ENCODE measurements around the gene CNEP1R1. TPM values are rescaled to one million over a fixed set of nuclear protein-coding genes. Genes with fewer than 3 reads are reported as not detected.

CNEP1R1 gene, protein sequence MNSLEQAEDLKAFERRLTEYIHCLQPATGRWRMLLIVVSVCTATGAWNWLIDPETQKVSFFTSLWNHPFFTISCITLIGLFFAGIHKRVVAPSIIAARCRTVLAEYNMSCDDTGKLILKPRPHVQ
- total RNA-seq = 12.2 and 14.6 TPM in 2 replicates

DNA sequence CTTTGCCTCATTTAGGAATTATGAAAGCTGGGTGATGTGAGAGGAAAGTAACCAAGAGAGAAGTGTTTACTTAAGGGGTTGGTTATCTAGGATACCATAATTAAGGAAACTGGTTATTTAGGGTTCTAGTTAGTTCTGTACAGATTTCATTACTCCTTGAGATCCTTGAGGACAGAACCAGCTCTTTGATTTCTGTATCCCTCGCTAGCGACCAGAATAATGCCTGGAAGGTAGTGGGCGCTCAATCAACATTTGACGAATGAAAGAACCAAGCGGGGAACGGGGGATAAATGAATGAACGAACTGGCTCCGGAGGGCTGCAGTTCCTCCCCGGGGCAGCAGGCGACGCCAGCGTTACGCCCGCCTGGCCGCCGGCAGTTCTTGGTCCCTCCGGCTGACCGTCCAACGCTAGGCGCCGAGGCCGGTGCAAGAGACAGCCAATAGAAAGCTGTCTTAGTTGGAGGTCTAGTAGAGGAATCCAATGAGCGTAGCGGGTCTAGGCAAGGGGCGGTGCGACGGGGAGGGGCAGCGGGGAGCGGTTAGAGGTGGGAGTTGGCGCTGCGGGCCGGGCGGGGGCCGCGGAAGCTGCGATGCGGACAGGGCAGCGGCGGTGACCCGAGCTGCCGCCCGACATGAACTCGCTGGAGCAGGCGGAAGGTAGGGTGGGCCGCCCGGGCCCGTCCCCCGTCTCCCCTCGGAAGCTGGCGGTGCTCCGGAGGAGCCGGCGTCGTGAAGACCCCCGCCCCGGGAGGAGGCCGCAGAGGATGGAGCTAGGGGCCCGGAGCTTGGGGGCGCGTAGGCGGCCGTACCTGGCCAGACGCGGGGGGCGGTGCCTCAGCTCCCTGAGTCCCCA is at the start of gene CNEP1R1:
Gene CNEP1R1 (plus strand): TSS at position 542 of the 853 bp plus-strand sequence. CDS start 91 bp downstream, at position 633.

DNA sequence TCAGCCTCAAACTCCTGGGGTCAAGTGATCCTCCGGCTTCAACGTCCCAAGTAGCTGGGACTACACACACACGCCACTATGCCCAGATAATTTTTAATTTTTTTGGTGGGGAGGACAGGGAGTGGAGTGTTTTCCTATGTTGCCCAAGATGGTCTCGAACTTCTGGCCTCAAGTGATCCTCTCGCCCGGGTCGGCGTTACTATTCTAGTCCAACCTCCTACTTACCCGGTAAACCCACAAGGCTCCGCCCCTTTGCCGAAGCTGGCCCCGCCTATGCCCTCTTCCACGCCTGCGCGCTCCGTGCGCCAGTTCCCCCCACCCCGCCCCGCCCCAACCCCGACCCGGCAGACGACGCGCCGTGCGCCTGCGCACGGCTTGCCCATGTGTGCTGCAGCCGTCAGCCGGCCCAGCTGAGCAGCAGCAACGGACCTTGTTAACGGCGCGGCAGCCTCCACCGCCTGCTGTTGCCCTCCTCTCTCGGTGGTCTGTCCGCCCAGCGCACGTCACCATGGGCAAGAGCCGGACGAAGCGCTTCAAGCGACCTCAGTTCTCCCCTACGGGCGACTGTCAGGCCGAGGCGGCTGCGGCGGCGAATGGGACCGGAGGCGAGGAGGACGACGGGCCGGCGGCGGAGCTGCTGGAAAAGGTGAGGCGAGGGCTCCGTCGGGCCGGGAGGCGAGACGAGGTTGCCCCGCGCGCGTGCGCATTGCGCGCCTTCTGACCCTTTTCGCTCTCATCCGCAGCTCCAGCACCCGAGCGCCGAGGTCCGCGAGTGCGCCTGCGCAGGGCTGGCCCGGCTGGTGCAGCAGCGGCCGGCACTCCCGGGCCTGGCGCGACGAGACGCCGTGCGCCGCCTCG is 40.8 kb downstream of the CNEP1R1 start, which contains the start of gene HEATR3:
Gene HEATR3 (plus strand): TSS at position 347 of the 858 bp plus-strand sequence. CDS start 162 bp downstream, at position 509.

Other genes with a start within 250 kb of the CNEP1R1 start
- gene ZNF423, start 169.1 kb upstream of the CNEP1R1 start, total RNA-seq = 0.08 TPM in 2 replicates
- gene HEATR3, start 40.7 kb downstream of the CNEP1R1 start, total RNA-seq = 16.8 and 23.0 TPM in 2 replicates
- 6.4 and 6.5 TPM in 2 replicates for gene TENT4B, start 128.1 kb downstream of the CNEP1R1 start, total RNA-seq
- 7.6 and 17.2 TPM in 2 replicates for gene ADCY7, start 241.3 kb downstream of the CNEP1R1 start, total RNA-seq

Data from hair follicular keratinocyte (primary cell).